ENCODE results near the gene HYAL2. TPM values are rescaled to one million over a fixed set of nuclear protein-coding genes. Genes with fewer than 3 reads are reported as not detected.

The HYAL2 gene
- polyA plus RNA-seq, 2 of the 4 experiments (the other 2 are of a cell fraction): 24.5 to 31.0 TPM

DNA sequence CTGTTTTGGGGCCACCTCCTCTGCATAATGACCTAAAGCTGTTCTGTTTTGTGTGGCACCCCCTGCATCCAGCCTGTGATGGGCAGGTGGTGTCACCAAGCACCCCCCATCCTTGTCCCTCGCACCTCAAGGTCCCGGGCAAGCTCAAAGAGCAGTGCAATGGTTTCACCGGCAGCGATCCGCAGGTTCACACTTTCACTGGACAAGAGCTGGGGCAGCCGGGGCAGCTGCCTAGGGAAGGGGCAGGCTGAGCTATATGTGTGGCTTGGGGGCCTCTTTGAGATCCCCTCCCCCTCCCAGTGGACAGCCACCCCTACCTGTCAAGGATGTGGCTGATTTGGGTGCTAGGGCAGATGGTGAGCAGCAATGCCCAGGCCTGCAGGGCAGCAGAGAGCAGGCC, 33.4 kb downstream of the HYAL2 start:
- Histone ChIP-seq H3K4me3 (no peak overlapping the region), H3K4me1 (peaks cover 13% of the 10 kb centered on the region; the same call in 2 of the 3 replicates), H3K27ac (no peak overlapping the region), H3K9me3 (no peaks in the 10 kb centered on the region), H3K4me2 (no peak overlapping the region)
- POLR2A ChIA-PET: no interaction called here
- FAIRE-seq: no peak
- TF ChIP-seq CHD4 (IDR thresholded peaks at IDR 0.05; ENCODE audit: borderline replicate concordance) (no peak), ZC3H11A (IDR thresholded peaks at IDR 0.05) (no peak), KDM5A (IDR thresholded peaks at IDR 0.05) (no peak), RNF2 (IDR thresholded peaks at IDR 0.05; ENCODE audit: borderline replicate concordance, low read depth) (no peak), NPAS2 (CRISPR knock-in tag; IDR thresholded peaks at IDR 0.05; ENCODE audit: borderline replicate concordance) (no peak), KDM1A (IDR thresholded peaks at IDR 0.05; ENCODE audit: low read depth) (no peak), JUNB (IDR thresholded peaks at IDR 0.05) (no peak)
- TF ChIP-seq, protein P1, sequence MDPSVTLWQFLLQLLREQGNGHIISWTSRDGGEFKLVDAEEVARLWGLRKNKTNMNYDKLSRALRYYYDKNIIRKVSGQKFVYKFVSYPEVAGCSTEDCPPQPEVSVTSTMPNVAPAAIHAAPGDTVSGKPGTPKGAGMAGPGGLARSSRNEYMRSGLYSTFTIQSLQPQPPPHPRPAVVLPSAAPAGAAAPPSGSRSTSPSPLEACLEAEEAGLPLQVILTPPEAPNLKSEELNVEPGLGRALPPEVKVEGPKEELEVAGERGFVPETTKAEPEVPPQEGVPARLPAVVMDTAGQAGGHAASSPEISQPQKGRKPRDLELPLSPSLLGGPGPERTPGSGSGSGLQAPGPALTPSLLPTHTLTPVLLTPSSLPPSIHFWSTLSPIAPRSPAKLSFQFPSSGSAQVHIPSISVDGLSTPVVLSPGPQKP (IDR thresholded peaks at IDR 0.05; ENCODE audit: low read depth, low read length): no peak
- CTCF ChIA-PET: interaction anchor here (0.6 to 1.5 kb wide), 2 partner anchors 15 to 58 kb away, joined by 3 to 4 read pairs; no protein-coding TSS in a partner anchor
- ATAC-seq: no peak
- no peak for DNase-seq (ENCODE audit: low read depth in 1 of 2, low spot score in 1 of 2)
- WGBS (ENCODE audit: missing lambda C conversion rate): 95% methylated on average over 6 of the region's 6 CpGs

DNA sequence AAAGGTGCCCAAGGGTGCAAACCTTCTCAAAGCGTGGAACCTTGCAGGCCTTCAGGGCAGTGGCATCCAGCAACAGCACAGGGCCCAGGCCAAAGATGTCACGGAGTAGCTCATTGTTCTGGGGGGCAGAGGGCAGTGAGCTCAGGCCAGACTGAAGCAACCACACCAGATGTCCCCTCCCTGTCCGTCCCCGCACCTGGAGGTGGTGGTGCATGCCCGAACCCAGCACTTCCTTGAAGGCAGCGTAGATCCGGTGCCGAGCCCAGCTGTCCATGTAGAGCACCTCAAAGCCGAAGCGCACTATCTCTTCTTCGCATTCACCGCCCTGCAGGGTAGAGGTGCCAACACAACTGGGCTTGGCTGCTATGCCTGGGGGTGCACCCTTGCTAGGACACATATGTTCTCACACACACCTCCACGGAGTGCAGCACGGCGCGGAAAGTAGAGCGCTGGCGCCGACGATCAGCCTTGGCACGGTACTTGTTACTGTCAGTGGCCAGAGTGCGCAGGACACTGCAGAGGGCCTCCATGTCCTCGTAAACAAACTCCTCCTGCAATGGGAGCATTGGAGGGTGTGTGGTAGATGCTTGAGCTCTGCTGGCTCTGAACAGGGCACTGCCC, 34.0 kb downstream of the HYAL2 start:
- no peak for DNase-seq (ENCODE audit: low read depth in 1 of 2, low spot score in 1 of 2)
- ATAC-seq: no peak
- H3K4me2 ChIP-seq: no peak overlapping the region
- H3K27ac ChIP-seq: no peak overlapping the region
- H3K9me3 ChIP-seq: no peaks in the 10 kb centered on the region
- peaks cover 13% of the 10 kb centered on the region; the same call in 2 of the 3 replicates for H3K4me1 ChIP-seq
- no peak for FAIRE-seq
- WGBS (ENCODE audit: missing lambda C conversion rate): 95% methylated on average over 20 of the region's 23 CpGs
- no peak overlapping the region for H3K4me3 ChIP-seq
- no peak for TF ChIP-seq EHMT2 (IDR thresholded peaks at IDR 0.05; ENCODE audit: low read depth)
- POLR2A ChIA-PET: no interaction called here
- CTCF ChIA-PET: interaction anchor here (1.0 to 1.4 kb wide), 2 partner anchors 11 to 16 kb away, joined by 3 to 6 read pairs; no protein-coding TSS in a partner anchor

DNA sequence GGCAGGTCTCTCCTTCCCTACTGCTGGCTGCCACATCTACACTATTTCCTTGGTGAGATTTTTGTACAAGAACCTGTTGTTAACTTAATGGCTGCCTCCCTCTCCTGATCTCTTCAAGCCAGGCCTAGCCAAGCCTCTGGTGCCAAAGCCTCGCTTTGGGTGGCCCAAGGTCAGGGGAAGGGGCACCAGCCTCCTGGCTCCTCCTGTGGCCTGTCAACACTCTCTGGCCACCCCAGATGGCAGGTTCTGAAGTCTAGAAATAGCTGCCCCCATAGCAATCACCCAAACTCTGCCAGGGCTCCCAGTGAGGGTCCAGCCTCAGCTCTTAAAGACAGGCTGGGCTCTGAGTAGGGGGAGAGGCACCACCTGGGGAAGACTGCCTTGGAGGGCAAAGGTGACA, 35.3 kb downstream of the HYAL2 start:
- DNase-seq (ENCODE audit: low read depth in 1 of 2, low spot score in 1 of 2) (no peak), ATAC-seq (no peak), FAIRE-seq (no peak)
- CTCF ChIA-PET: interaction anchor here (1.0 to 1.4 kb wide), 2 partner anchors 14 to 15 kb away, joined by 3 read pairs; no protein-coding TSS in a partner anchor
- peaks cover 8% of the 10 kb centered on the region; the same call in 1 of the 3 replicates for H3K4me1 ChIP-seq
- H3K4me3 ChIP-seq: no peak overlapping the region
- H3K4me2 ChIP-seq: no peak overlapping the region
- TF ChIP-seq, protein P2, sequence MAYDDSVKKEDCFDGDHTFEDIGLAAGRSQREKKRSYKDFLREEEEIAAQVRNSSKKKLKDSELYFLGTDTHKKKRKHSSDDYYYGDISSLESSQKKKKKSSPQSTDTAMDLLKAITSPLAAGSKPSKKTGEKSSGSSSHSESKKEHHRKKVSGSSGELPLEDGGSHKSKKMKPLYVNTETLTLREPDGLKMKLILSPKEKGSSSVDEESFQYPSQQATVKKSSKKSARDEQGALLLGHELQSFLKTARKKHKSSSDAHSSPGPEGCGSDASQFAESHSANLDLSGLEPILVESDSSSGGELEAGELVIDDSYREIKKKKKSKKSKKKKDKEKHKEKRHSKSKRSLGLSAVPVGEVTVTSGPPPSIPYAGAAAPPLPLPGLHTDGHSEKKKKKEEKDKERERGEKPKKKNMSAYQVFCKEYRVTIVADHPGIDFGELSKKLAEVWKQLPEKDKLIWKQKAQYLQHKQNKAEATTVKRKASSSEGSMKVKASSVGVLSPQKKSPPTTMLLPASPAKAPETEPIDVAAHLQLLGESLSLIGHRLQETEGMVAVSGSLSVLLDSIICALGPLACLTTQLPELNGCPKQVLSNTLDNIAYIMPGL (CRISPR knock-in tag; IDR thresholded peaks at IDR 0.05; ENCODE audit: borderline replicate concordance): no peak
- TF ChIP-seq EHF (CRISPR knock-in tag; IDR thresholded peaks at IDR 0.05) (no peak), ESRRA (IDR thresholded peaks at IDR 0.05; ENCODE audit: borderline replicate concordance, low read length) (no peak), SMC3 (IDR thresholded peaks at IDR 0.05) (no peak), TFCP2L1 (CRISPR knock-in tag; IDR thresholded peaks at IDR 0.05) (no peak), CHD2 (IDR thresholded peaks at IDR 0.05; ENCODE audit: low read length, partially characterized antibody) (no peak)
- TF ChIP-seq, protein P3, sequence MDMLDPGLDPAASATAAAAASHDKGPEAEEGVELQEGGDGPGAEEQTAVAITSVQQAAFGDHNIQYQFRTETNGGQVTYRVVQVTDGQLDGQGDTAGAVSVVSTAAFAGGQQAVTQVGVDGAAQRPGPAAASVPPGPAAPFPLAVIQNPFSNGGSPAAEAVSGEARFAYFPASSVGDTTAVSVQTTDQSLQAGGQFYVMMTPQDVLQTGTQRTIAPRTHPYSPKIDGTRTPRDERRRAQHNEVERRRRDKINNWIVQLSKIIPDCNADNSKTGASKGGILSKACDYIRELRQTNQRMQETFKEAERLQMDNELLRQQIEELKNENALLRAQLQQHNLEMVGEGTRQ (IDR thresholded peaks at IDR 0.05): no peak
- TF ChIP-seq, protein P4, sequence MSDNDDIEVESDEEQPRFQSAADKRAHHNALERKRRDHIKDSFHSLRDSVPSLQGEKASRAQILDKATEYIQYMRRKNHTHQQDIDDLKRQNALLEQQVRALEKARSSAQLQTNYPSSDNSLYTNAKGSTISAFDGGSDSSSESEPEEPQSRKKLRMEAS (IDR thresholded peaks at IDR 0.05): no peak
- H3K9me3 ChIP-seq: no peaks in the 10 kb centered on the region
- no peak overlapping the region for H3K27ac ChIP-seq
- 100% methylated on average over 1 of the region's 1 CpG for WGBS (ENCODE audit: missing lambda C conversion rate)
- POLR2A ChIA-PET: no interaction called here

Measured in A549 (cell line).